A549 (cell line): ENCODE measurements around the gene TM4SF1. TPM values are rescaled to one million over a fixed set of nuclear protein-coding genes. Genes with fewer than 3 reads are reported as not detected.
A peak's percentile ranks its signal among the peaks of the same experiment; 100 is the strongest.

ENCODE experiments used
- ATAC-seq, 2 experiments: fragments of 200-7000 bp in 1 of 2; fragments of >200 bp in 1 of 2; cut with Nextera tagmentation in 1 of 2; cut with Tn5 transposase in 1 of 2; 3 replicates each; pipeline versions ENCODE4 v1.8.0 to v1.9.1; 2018 to 2020; ENCODE audit warnings: mild to moderate bottlenecking in 1 of 2, moderate library complexity in 1 of 2
- CTCF ChIA-PET: fragments of 300-600 bp; sonication (Branson Sonifier 250); formaldehyde crosslinking; extraction: SDS; loops from one replicate; lab custom pipeline; 2021; ENCODE audit warnings: antibody characterized with exemption, inconsistent platforms; lab: Yijun Ruan, JAX
- POLR2A ChIA-PET: fragments of 350-600 bp; formaldehyde crosslinking; extraction: SDS; loops from one replicate; lab custom pipeline; 2021; ENCODE audit warnings: antibody characterized with exemption, inconsistent platforms; lab: Yijun Ruan, JAX
- DNase-seq, 2 experiments: peaks; one replicate each; pipeline versions ENCODE4 v3.0.0 to v3.0.0-alpha.2; 2011 to 2016; ENCODE audit warnings: low read depth in 1 of 2, low spot score in 1 of 2
- FAIRE-seq: peaks from 2 replicates; lab custom pipeline; 2011; peaks lifted over from hg19 to GRCh38; lab: Jason Lieb, UNC
- H3K27ac ChIP-seq, 2 experiments: fragments of >200 bp; sonication (Bioruptor Twin); formaldehyde crosslinking; 3 replicates each; pipeline ENCODE4 v1.5.1; 2016 to 2017
- H3K4me1 ChIP-seq: fragments of >200 bp; sonication (Bioruptor Twin); formaldehyde crosslinking; 3 replicates; pipeline ENCODE4 v1.6.1; 2016
- H3K4me2 ChIP-seq: fragments of >200 bp; sonication (Bioruptor Twin); formaldehyde crosslinking; 3 replicates; pipeline ENCODE4 v1.6.1; 2016
- H3K4me3 ChIP-seq: fragments of >200 bp; sonication (Bioruptor Twin); formaldehyde crosslinking; 3 replicates; pipeline ENCODE4 v1.5.1; 2016
- H3K9me3 ChIP-seq: fragments of >200 bp; sonication (Bioruptor Twin); formaldehyde crosslinking; 3 replicates; pipeline ENCODE4 v1.6.1; 2016
- BHLHE40 ChIP-seq: IDR thresholded peaks from 2 replicates; pipeline ENCODE4 v1.6.1; 2012; ENCODE audit warnings: low read depth, low read length, inconsistent platforms
- CBX2 ChIP-seq: fragments of 200-600 bp; sonication (generic); IDR thresholded peaks from 2 replicates; pipeline ENCODE4 v1.6.1; 2016; ENCODE audit warnings: low read depth, mild to moderate bottlenecking, borderline replicate concordance
- CHD2 ChIP-seq: fragments of 150-350 bp; IDR thresholded peaks from 2 replicates; pipeline ENCODE4 v1.6.1; 2014; ENCODE audit warnings: low read length; ENCODE audit not compliant: partially characterized antibody
- EHMT2 ChIP-seq: fragments of 200-600 bp; sonication (generic); IDR thresholded peaks from 2 replicates; pipeline ENCODE4 v1.6.1; 2016; ENCODE audit warnings: antibody characterized with exemption, low read depth, mild to moderate bottlenecking, moderate library complexity
- ESRRA ChIP-seq: fragments of 150-350 bp; IDR thresholded peaks from 2 replicates; pipeline ENCODE4 v1.6.1; 2014; ENCODE audit warnings: mild to moderate bottlenecking, low read length, borderline replicate concordance
- FOSL2 ChIP-seq, 2 experiments: fragments of 450-650 bp in 1 of 2; fragments of >200 bp in 1 of 2; sonication (Bioruptor Twin) in 1 of 2; formaldehyde crosslinking; IDR thresholded peaks; 2 replicates each; pipeline versions ENCODE4 v1.5.0 to v1.6.1; 2016 to 2020; ENCODE audit warnings: mild to moderate bottlenecking in 1 of 2, moderate library complexity in 1 of 2
- FOXS1 ChIP-seq: fragments of 250-450 bp; sonication (Bioruptor Pico); IDR thresholded peaks from 2 replicates; pipeline ENCODE4 v1.5.0; 2020; ENCODE audit warnings: mild to moderate bottlenecking, moderate library complexity
- GATA3 ChIP-seq: IDR thresholded peaks from 2 replicates; pipeline ENCODE4 v1.6.1; 2012; ENCODE audit warnings: borderline replicate concordance
- HOXA7 ChIP-seq: fragments of 250-450 bp; sonication (Bioruptor Pico); IDR thresholded peaks from 2 replicates; pipeline ENCODE4 v1.5.0; 2020; ENCODE audit warnings: mild to moderate bottlenecking, moderate library complexity
- JUN ChIP-seq, 2 experiments: fragments of >200 bp; sonication (Bioruptor Twin); formaldehyde crosslinking; IDR thresholded peaks; 2 replicates in 1 of 2; 3 replicates in 1 of 2; pipeline ENCODE4 v1.6.1; 2016 to 2017
- JUNB ChIP-seq: fragments of >200 bp; sonication (Bioruptor Twin); formaldehyde crosslinking; IDR thresholded peaks from 2 replicates; pipeline ENCODE4 v1.6.1; 2016
- KDM1A ChIP-seq: fragments of 200-600 bp; sonication (generic); IDR thresholded peaks from 2 replicates; pipeline ENCODE4 v1.6.1; 2016; ENCODE audit warnings: low read depth, mild to moderate bottlenecking
- KDM5A ChIP-seq: fragments of 200-600 bp; sonication (generic); IDR thresholded peaks from 2 replicates; pipeline ENCODE4 v1.6.1; 2016; ENCODE audit warnings: antibody characterized with exemption, mild to moderate bottlenecking
- MAX ChIP-seq: IDR thresholded peaks from 2 replicates; pipeline ENCODE4 v1.6.1; 2012
- MYC ChIP-seq: IDR thresholded peaks from 2 replicates; pipeline ENCODE4 v1.6.1; 2012; ENCODE audit warnings: mild to moderate bottlenecking, inconsistent platforms, low read length, improper control_type of control experiment, borderline replicate concordance
- NR3C1 ChIP-seq: fragments of >200 bp; sonication (Bioruptor Twin); formaldehyde crosslinking; IDR thresholded peaks from 3 replicates; pipeline ENCODE4 v1.6.1; 2017
- PBX3 ChIP-seq: IDR thresholded peaks from 2 replicates; pipeline ENCODE4 v1.6.1; 2012
- POLR2AphosphoS2 ChIP-seq: conservative IDR thresholded peaks from 2 replicates; pipeline ENCODE4 v1.6.1; 2012; ENCODE audit warnings: low read length, improper control_type of control experiment, inconsistent platforms
- RCOR1 ChIP-seq: fragments of 150-350 bp; IDR thresholded peaks from 2 replicates; pipeline ENCODE4 v1.6.1; 2014; ENCODE audit warnings: antibody characterized with exemption, low read length, low read depth
- RNF2 ChIP-seq: fragments of 200-600 bp; sonication (generic); IDR thresholded peaks from 2 replicates; pipeline ENCODE4 v1.6.1; 2016; ENCODE audit warnings: low read depth, mild to moderate bottlenecking, antibody characterized with exemption, moderate library complexity, borderline replicate concordance
- SMC3 ChIP-seq: fragments of >200 bp; sonication (Bioruptor Twin); formaldehyde crosslinking; IDR thresholded peaks from 3 replicates; pipeline ENCODE4 v1.6.1; 2018; ENCODE audit warnings: inconsistent platforms
- TFCP2L1 ChIP-seq: fragments of 250-450 bp; sonication (Bioruptor Pico); IDR thresholded peaks from 2 replicates; pipeline ENCODE4 v1.5.0; 2021; ENCODE audit warnings: mild to moderate bottlenecking
- TP53 ChIP-seq: fragments of 250-450 bp; sonication (Bioruptor Pico); IDR thresholded peaks from 2 replicates; pipeline ENCODE4 v1.5.0; 2021; ENCODE audit warnings: mild to moderate bottlenecking, moderate library complexity
- ZC3H11A ChIP-seq: fragments of 450-650 bp; IDR thresholded peaks from 2 replicates; pipeline ENCODE4 v1.6.1; 2014; ENCODE audit warnings: antibody characterized with exemption, mild to moderate bottlenecking
- ZNF302 ChIP-seq: fragments of 250-450 bp; sonication (Bioruptor Pico); IDR thresholded peaks from 2 replicates; pipeline ENCODE4 v1.9.0; 2021; ENCODE audit warnings: inconsistent platforms, mild to moderate bottlenecking, moderate library complexity
- WGBS: methylation state at CpG from one replicate; pipeline ENCODE4 v1.1.6; 2017; ENCODE audit errors: missing lambda C conversion rate; 5-methylcytosine and 5-hydroxymethylcytosine counted together
- polyA plus RNA-seq, 4 experiments: library from polyadenylated mRNA; depleted of rRNA in 3 of 4; stranded (reverse); fragments of >200 nt; fragmentation: RNase III in 1 of 4; extraction: RNeasy Plus Mini Kit Qiagen cat#74134 plus additional on column Dnase treatment in 1 of 4; gene quantifications; 2 replicates in 3 of 4; 3 replicates in 1 of 4; pipeline ENCODE4 v1.2.3, GENCODE V29; 2011 to 2017
- TF ChIP-seq, protein P1 (sequence below): fragments of >200 bp; sonication (Bioruptor Twin); formaldehyde crosslinking; IDR thresholded peaks from 3 replicates; pipeline ENCODE4 v1.6.1; 2016
- TF ChIP-seq, protein P2 (sequence below): fragments of >200 bp; sonication (Bioruptor Twin); formaldehyde crosslinking; IDR thresholded peaks from 3 replicates; pipeline ENCODE4 v1.5.1; 2016

Gene TM4SF1
- polyA plus RNA-seq, 2 of the 4 experiments (the other 2 are of a cell fraction), result 828 to 1,208 TPM

- no peak for FAIRE-seq
- ChIA-PET CTCF (interaction anchor here (0.5 to 1.4 kb wide), 4 partner anchors 24 to 317 kb away, joined by 3 to 5 read pairs (median 4); partner anchors contain the start of gene TM4SF1), POLR2A (interaction anchor here (0.7 kb wide), 1 partner anchor 17 kb away, joined by 3 read pairs; no protein-coding TSS in a partner anchor)
- peak overlapping the region in 1 of 2 experiments; percentile 60; a peak in 4 of 6 replicates for H3K27ac ChIP-seq
- no peak for DNase-seq
- ATAC-seq, result no peak
- no peak for TF ChIP-seq PBX3
- TF ChIP-seq, protein P1, sequence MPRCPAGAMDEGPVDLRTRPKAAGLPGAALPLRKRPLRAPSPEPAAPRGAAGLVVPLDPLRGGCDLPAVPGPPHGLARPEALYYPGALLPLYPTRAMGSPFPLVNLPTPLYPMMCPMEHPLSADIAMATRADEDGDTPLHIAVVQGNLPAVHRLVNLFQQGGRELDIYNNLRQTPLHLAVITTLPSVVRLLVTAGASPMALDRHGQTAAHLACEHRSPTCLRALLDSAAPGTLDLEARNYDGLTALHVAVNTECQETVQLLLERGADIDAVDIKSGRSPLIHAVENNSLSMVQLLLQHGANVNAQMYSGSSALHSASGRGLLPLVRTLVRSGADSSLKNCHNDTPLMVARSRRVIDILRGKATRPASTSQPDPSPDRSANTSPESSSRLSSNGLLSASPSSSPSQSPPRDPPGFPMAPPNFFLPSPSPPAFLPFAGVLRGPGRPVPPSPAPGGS, result no peak
- no peak for TF ChIP-seq ZC3H11A
- TF ChIP-seq FOSL2 (IDR thresholded peaks at IDR 0.05), result no peak
- TF ChIP-seq FOSL2 (CRISPR knock-in tag; IDR thresholded peaks at IDR 0.05), result no peak
- no peak for TF ChIP-seq HOXA7 (CRISPR knock-in tag)
- no peak for TF ChIP-seq RNF2
- no peak for TF ChIP-seq RCOR1
- TF ChIP-seq, protein P2, sequence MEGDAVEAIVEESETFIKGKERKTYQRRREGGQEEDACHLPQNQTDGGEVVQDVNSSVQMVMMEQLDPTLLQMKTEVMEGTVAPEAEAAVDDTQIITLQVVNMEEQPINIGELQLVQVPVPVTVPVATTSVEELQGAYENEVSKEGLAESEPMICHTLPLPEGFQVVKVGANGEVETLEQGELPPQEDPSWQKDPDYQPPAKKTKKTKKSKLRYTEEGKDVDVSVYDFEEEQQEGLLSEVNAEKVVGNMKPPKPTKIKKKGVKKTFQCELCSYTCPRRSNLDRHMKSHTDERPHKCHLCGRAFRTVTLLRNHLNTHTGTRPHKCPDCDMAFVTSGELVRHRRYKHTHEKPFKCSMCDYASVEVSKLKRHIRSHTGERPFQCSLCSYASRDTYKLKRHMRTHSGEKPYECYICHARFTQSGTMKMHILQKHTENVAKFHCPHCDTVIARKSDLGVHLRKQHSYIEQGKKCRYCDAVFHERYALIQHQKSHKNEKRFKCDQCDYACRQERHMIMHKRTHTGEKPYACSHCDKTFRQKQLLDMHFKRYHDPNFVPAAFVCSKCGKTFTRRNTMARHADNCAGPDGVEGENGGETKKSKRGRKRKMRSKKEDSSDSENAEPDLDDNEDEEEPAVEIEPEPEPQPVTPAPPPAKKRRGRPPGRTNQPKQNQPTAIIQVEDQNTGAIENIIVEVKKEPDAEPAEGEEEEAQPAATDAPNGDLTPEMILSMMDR, result no peak
- no peak for TF ChIP-seq ZNF302 (CRISPR knock-in tag)
- TF ChIP-seq SMC3, result no peak
- TF ChIP-seq BHLHE40, result no peak
- no peak for TF ChIP-seq MYC
- no peak for TF ChIP-seq CHD2
- no peak for TF ChIP-seq JUNB
- TF ChIP-seq KDM5A, result no peak
- peaks cover 8% of the 10 kb centered on the region; the same call in 2 of the 3 replicates for H3K9me3 ChIP-seq
- no peak overlapping the region for H3K4me3 ChIP-seq
- peak overlapping the region; percentile 56; the same call in 2 of the 3 replicates for H3K4me2 ChIP-seq
- H3K4me1 ChIP-seq, result peaks cover 50% of the 10 kb centered on the region
Observed at GRCh38 chr3:149400645-149401044, 23.2 kb upstream of the TM4SF1 start.

- CTCF ChIA-PET, result interaction anchor here (1.2 to 2.2 kb wide), 3 partner anchors 18 to 82 kb away, joined by 3 to 21 read pairs (median 3); no protein-coding TSS in a partner anchor
- no peak for DNase-seq
- TF ChIP-seq EHMT2 (no peak), NR3C1 (no peak), ZNF302 (CRISPR knock-in tag) (no peak), JUN (IDR thresholded peaks at IDR 0.05) (no peak), MAX (no peak), TFCP2L1 (CRISPR knock-in tag) (no peak), TP53 (CRISPR knock-in tag) (no peak), CBX2 (no peak), POLR2AphosphoS2 (no peak), FOXS1 (CRISPR knock-in tag) (no peak), GATA3 (no peak), ESRRA (no peak), KDM1A (no peak), KDM5A (no peak), RCOR1 (no peak)
- TF ChIP-seq, protein P2, result no peak
- TF ChIP-seq, all 56 proteins: peak for 0
- Histone ChIP-seq H3K4me3 (no peak overlapping the region), H3K4me2 (no peak overlapping the region), H3K27ac (peak overlapping the region; percentile 17 to 32; a peak in 2 of 6 replicates), H3K9me3 (peaks cover 8% of the 10 kb centered on the region; the same call in 2 of the 3 replicates), H3K4me1 (peaks cover 72% of the 10 kb centered on the region)
- POLR2A ChIA-PET, result no interaction called here
- FAIRE-seq (peak; percentile 88), ATAC-seq (no peak)
- WGBS, result 60% methylated on average over 1 of the region's 1 CpG
Observed at GRCh38 chr3:149398296-149398695, 20.8 kb upstream of the TM4SF1 start.
